Activated T-cell treated with anti-CD3 and anti-CD28 coated beads, Interleukin-2, amount 50 U/mL, for 4 hours (primary cell): ENCODE data around the gene AHCYL1. TPM values are rescaled to one million over a fixed set of nuclear protein-coding genes. Genes with fewer than 3 reads are reported as not detected.
"Not testable (repeated sequence)": the region's sequence is repeated elsewhere in the genome, so short reads cannot be mapped to it uniquely, and the experiment has no call there.

Experiments used
- ATAC-seq, 2 donors: fragments of 200-7000 bp; cut with Tn5 transposase; one replicate each; pipeline ENCODE4 v1.10.0; 2021
- DNase-seq: peaks from one replicate; pipeline ENCODE4 v3.0.0-alpha.2; 2020
- H3K27me3 Mint-ChIP-seq: one replicate; pipeline ENCODE4 v1.8.0; 2021; ENCODE audit warnings: low read depth, mixed read lengths
- H3K36me3 Mint-ChIP-seq: one replicate; pipeline ENCODE4 v1.8.0; 2022; ENCODE audit warnings: mixed read lengths; ENCODE audit not compliant: insufficient read depth
- H3K4me1 Mint-ChIP-seq: one replicate; pipeline ENCODE4 v1.8.0; 2021; ENCODE audit warnings: low read depth, mixed read lengths
- H3K4me3 Mint-ChIP-seq: one replicate; pipeline ENCODE4 v1.8.0; 2021; ENCODE audit warnings: mild to moderate bottlenecking, moderate library complexity, mixed read lengths
- H3K9me3 Mint-ChIP-seq: one replicate; pipeline ENCODE4 v1.8.0; 2021; ENCODE audit warnings: mixed read lengths
- total RNA-seq, 3 donors: library from RNA; stranded (reverse); gene quantifications; one replicate each; pipeline ENCODE4 v1.2.1, GENCODE V29; 2021

AHCYL1 gene
- 10 to 100 TPM; 45.4 to 48.3 (median 48.2) TPM for total RNA-seq

DNA sequence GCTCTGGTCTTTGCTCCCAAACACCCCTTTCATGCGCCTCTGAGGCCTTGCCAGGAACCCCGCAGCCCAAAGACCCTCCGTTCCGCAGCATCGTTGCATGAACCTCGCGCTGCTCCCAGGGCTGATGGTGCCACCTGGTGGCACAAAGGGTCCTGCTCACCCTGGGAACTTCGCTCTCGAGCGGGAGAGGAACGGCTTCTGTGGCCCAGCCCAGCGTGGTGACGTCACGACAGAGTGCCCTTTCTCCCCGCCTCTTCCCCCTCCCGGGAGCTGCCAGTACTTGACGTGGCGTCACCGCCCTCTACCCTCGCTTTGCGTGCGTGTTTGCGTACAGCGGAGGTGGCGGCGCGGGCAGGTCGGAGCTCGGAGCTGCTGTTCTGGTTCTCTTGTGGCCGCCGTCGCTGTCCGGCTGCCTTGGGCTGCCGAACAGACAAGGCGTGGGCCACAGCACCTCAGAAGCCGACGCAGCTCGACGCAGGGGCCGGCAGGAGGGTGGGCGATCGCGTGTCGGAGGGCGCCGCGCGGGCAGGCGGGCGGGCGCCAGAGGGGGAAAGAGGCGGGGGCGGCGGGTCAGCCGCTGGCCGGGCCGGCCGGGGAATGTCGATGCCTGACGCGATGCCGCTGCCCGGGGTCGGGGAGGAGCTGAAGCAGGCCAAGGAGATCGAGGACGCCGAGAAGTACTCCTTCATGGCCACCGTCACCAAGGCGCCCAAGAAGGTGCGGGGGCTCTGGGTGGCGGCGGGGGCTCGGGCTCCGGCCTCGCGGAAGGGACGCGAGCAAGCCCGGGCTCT is at the start of gene AHCYL1:
TSS of gene AHCYL1 (plus strand) at position 310 of the 791 bp plus-strand sequence. CDS start at position 598, 288 bp downstream.
- ATAC-seq (peak; percentile 97 to 98), DNase-seq (peak; percentile 99)
- peaks cover 8% of the 10 kb centered on the region for H3K36me3 Mint-ChIP-seq
- H3K4me3 Mint-ChIP-seq: peak within 1 kb of the TSS; percentile 99
- H3K27me3 Mint-ChIP-seq: no peaks in the 10 kb centered on the region
- H3K4me1 Mint-ChIP-seq: peaks cover 32% of the 10 kb centered on the region
- H3K9me3 Mint-ChIP-seq: no peaks in the 10 kb centered on the region

DNA sequence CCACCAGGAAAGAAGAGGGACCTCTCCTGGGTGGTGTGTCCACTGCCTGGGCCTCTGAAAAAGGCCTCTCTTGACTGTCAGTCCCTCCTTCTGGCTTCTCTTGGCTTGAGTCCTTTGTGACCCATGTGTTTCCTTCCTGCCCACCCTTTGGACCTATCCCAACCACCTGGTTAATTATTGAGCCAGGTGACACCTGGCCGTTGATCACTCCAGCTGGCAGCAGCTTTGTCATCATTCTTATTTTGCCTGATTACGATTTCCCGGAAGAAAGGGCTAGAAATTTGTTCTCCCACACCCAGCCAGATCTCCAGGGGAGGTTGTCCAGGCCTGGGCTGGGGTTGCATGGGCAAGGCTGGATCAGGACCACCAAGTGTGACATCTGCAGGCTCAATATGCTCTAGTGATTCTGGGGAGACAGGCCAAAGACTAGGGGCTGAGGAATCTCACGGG is 49.1 kb upstream of the AHCYL1 start:
- Mint-ChIP-seq H3K4me1 (peaks cover 5% of the 10 kb centered on the region), H3K36me3 (peaks cover 2% of the 10 kb centered on the region), H3K27me3 (no peaks in the 10 kb centered on the region), H3K9me3 (peaks cover 16% of the 10 kb centered on the region), H3K4me3 (no peak overlapping the region)
- DNase-seq (no peak), ATAC-seq (no peak)

DNA sequence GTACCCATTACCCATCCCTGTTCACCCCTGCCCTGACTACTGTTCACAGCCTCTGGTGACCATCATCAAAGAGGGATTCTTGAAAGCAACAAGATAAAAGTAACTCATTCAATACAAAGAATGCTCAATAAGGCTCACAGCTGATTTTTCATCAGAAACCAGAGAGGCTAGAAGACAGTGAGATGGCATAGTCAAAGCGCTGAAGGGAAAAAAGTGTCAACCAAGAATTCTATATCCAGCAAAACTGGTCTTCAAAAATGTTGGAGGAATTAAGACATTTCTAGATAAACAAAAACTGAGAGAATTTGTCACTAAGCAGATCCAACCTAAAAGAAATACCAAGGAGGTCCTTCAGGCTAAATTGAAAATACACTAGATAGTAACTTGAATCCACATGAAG is 46.8 kb upstream of the AHCYL1 start:
- peaks cover 5% of the 10 kb centered on the region for H3K4me1 Mint-ChIP-seq
- DNase-seq: no peak
- ATAC-seq: no peak
- peaks cover 2% of the 10 kb centered on the region for H3K36me3 Mint-ChIP-seq
- no peaks in the 10 kb centered on the region for H3K27me3 Mint-ChIP-seq
- H3K4me3 Mint-ChIP-seq: no peak overlapping the region
- H3K9me3 Mint-ChIP-seq: peaks cover 16% of the 10 kb centered on the region

DNA sequence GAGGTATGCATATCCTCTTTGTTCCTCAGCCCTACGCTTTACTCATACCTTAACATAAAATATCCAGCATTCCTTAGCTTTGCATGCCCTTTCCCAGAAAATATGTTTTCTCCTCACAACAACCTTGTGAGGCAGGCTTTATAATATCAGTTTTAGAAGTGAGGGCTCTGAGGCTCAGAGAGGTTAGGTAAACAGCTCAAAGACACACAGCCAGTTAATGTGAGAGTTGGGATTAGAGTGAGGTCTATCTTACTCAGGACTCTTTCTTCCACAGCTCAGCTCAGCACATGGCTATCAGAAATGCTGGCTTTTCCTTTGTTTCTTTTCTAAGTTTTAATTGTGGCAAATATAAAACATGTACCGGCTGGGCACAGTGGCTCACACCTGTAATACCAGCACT is 46.0 kb upstream of the AHCYL1 start:
- Mint-ChIP-seq H3K36me3 (peaks cover 2% of the 10 kb centered on the region), H3K27me3 (no peaks in the 10 kb centered on the region), H3K4me1 (peaks cover 5% of the 10 kb centered on the region), H3K9me3 (peaks cover 16% of the 10 kb centered on the region), H3K4me3 (no peak overlapping the region)
- no peak for ATAC-seq
- DNase-seq: no peak

DNA sequence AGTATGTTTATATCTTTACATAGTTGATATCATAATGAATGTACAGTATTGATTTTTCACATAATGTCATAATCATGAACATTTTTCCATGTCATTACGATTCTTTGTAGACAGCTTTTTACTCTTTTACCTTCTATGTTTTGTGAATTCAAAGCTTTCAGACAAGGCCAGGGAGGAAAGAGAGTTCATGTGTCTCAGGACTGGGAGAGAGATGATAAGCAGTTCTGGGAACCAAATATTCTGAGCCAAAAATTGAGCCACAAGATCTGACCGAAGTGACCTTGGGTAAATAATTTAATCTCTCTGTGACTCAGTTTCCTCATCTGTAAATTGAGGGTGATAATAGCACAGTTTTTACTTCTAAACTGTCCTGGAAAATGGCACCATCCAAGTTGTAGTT is 42.1 kb upstream of the AHCYL1 start:
- H3K4me3 Mint-ChIP-seq: no peak overlapping the region
- H3K36me3 Mint-ChIP-seq: no peaks in the 10 kb centered on the region
- DNase-seq (no peak), ATAC-seq (no peak)
- H3K27me3 Mint-ChIP-seq: no peaks in the 10 kb centered on the region
- H3K9me3 Mint-ChIP-seq: peaks cover 12% of the 10 kb centered on the region
- H3K4me1 Mint-ChIP-seq: peaks cover 4% of the 10 kb centered on the region

DNA sequence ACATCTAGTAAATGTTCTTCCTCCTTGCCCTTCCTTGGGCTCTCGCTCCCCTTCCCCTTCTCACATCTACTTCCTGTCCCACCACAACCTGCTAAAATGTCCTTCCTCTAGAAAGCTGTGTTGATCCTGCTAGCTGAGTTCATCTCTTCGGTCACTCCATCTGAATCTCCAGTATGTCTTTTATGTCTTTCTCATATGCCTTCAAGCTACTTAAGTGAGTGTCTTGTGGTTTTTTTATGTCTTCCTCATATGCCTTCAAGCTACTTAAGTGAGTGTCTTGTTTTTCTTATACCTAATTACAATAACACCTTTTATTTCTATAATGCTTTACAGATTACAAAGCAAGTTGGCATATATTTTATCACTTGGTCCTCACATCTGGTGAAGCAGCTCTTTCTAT is 40.0 kb upstream of the AHCYL1 start:
- no peak for ATAC-seq
- no peak for DNase-seq
- peaks cover 1% of the 10 kb centered on the region for H3K9me3 Mint-ChIP-seq
- H3K4me1 Mint-ChIP-seq: peaks cover 4% of the 10 kb centered on the region
- H3K4me3 Mint-ChIP-seq: no peak overlapping the region
- no peaks in the 10 kb centered on the region for H3K27me3 Mint-ChIP-seq
- H3K36me3 Mint-ChIP-seq: no peaks in the 10 kb centered on the region

DNA sequence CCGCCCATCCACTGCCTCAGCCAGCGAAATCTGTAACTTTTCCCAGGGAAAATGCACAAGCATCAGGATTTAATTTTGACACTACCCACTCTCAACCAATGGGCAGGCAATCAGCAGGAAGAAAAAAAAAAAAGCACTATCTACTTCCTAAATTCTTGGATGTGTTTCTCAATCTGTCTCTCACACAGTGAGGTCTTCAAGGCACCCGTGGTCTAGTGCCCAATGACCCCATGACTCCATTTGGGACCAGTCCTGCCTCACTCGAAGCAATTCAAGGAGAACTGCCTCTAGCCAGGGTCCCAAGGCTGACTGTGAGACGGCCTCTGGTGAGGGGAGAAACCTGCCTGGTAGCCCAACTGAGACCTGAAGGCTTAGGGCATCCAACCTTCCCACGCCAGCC is 38.1 kb upstream of the AHCYL1 start:
- H3K36me3 Mint-ChIP-seq: no peaks in the 10 kb centered on the region

DNA sequence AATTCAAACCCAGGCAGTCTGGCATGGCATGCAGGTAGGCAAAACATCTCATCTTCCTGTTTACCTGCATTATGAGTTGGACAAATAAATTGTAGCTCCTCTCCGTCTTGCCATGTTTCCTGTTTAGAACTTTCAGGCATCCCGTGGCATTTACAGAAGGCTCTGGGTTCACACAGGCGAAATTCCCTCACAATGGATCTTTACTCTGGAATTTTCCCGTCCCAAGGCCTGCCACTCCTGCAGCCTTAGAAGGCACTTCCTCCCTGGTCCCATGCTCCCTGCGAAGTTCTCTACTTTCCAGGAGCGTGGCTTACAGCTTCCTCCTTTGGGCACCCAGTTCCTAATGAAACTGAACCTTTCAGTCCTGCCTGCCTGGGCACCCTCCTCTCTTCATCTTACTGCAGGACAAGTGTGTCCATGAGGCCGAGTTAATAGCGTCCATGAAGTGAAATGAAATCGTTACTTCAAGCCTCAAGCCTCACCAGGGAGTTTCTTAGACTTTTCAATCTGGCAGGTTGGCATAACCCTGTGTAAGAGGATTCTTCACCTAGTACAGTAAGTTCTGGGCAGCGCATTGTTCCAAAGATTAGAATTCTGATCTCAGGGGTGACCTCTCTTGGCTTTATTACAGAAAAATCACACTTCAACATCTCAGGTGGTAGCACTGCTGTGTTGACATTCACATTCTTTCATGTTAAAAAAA is 36.8 kb upstream of the AHCYL1 start:
- H3K4me1 Mint-ChIP-seq: peaks cover 4% of the 10 kb centered on the region
- ATAC-seq: no peak
- H3K4me3 Mint-ChIP-seq: no peak overlapping the region

More for the DNA sequence above, 38.1 kb upstream of the AHCYL1 start:
- Mint-ChIP-seq H3K27me3 (no peaks in the 10 kb centered on the region), H3K4me3 (no peak overlapping the region), H3K9me3 (no peaks in the 10 kb centered on the region), H3K4me1 (peaks cover 4% of the 10 kb centered on the region)
- DNase-seq (no peak), ATAC-seq (no peak)

DNA sequence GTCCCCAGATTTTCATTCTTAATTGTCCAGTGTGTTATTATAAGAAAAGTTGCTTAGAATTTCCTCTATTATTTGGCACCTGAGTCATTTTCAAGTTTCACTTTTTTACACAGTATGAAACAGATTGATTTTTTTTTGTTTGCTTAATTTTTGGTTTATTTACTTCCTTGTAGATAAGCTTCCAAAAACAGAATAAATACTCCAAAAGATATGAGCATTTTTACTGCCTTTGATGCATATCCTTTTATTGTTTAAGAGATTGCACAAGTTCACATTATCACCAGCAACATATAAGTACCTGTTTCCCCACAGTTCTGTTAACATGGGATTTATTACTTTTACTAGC is 36.3 kb upstream of the AHCYL1 start:
- peaks cover 4% of the 10 kb centered on the region for H3K4me1 Mint-ChIP-seq
- H3K4me3 Mint-ChIP-seq: no peak overlapping the region
- H3K27me3 Mint-ChIP-seq: no peaks in the 10 kb centered on the region
- ATAC-seq (no peak), DNase-seq (no peak)
- H3K9me3 Mint-ChIP-seq: no peaks in the 10 kb centered on the region
- H3K36me3 Mint-ChIP-seq: no peaks in the 10 kb centered on the region

More for the DNA sequence above, 36.8 kb upstream of the AHCYL1 start:
- no peak for DNase-seq
- Mint-ChIP-seq H3K9me3 (no peaks in the 10 kb centered on the region), H3K36me3 (no peaks in the 10 kb centered on the region), H3K27me3 (no peaks in the 10 kb centered on the region)

DNA sequence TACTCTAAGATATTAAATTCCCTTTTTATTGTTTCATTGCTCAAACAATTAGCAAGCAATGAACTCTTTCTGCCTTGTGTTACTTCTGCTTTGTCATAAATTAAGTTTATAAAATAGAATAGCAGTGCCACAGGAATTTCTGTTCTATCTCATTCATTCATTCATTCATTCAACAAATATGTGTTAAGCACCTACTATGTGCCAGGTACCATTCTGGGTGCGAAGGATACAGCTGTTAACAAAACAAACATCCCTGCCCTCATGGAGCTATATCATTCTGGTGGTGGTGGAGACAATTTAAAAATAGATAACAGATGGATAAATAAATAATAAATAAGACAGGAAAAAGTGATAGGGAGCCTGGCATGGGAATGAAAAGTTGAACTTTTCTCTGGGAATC is 34.5 kb upstream of the AHCYL1 start:
- no peaks in the 10 kb centered on the region for H3K9me3 Mint-ChIP-seq
- DNase-seq (no peak), ATAC-seq (no peak)
- H3K36me3 Mint-ChIP-seq: no peaks in the 10 kb centered on the region
- H3K27me3 Mint-ChIP-seq: no peaks in the 10 kb centered on the region
- H3K4me1 Mint-ChIP-seq: no peaks in the 10 kb centered on the region
- H3K4me3 Mint-ChIP-seq: no peak overlapping the region

DNA sequence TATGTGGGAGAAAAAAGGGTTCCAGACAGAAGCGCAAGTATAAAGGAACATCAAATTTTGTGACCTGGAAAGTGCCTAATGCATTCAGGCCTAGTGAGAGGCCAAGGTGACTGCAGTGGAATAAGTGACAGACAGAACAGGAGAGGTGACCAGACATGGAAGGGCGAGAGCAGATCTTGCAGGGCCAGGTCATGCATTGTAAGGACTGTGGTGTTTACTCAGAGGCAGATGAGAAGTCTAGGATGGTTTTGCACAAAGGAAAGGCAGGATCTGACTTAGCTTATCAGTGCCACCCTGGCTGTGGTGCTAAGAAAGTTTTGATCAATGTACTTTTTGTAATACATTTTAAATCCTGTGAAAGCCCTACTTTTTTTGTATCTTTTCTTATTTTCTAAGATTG is 34.1 kb upstream of the AHCYL1 start:
- Mint-ChIP-seq H3K27me3 (no peaks in the 10 kb centered on the region), H3K36me3 (no peaks in the 10 kb centered on the region), H3K4me3 (no peak overlapping the region), H3K9me3 (no peaks in the 10 kb centered on the region), H3K4me1 (no peaks in the 10 kb centered on the region)
- no peak for ATAC-seq
- DNase-seq: no peak

DNA sequence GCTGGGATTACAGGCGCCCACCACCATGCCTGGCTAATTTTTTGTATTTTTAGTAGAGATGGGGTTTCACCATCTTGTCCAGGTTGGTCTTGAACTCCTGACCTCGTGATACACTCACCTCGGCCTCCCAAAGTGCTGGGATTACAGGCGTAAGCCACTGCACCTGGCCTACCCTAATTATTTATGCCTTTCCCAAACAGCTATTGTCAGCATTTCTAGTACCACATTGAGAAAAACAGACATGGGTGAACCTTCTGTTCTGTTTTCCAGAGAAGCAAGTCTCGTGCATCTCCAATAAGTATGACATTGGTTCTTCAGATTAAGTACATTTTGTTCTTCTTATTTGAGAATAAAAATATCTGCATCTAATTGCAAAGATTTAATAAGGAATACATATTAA is 33.1 kb upstream of the AHCYL1 start:
- H3K4me1 Mint-ChIP-seq, H3K36me3 Mint-ChIP-seq, ATAC-seq, H3K9me3 Mint-ChIP-seq, H3K27me3 Mint-ChIP-seq, H3K4me3 Mint-ChIP-seq, DNase-seq: not testable (repeated sequence)

DNA sequence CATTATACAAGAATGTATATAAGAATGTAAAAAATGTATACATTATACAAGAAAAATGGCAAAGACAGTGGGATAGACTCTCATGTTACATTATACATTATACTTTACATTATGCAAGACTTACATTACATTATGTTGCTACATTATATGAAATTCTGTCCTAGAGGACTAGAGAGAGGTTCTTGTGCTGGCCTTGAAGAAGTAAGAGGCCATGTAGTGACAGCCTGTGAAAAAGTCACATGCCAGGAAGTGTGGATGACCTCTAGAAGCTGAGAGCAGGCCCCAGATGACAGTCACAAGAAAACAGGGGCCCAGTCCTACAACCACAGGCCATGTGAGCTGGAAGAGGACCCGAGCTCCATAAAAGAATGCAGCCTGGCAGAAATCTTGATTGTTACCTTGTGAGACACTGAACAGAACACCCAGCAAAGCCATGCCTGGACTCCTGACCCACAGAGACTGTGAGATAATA is 30.5 kb upstream of the AHCYL1 start:
- Mint-ChIP-seq H3K4me1 (no peaks in the 10 kb centered on the region), H3K9me3 (no peaks in the 10 kb centered on the region), H3K36me3 (no peaks in the 10 kb centered on the region), H3K27me3 (peaks cover 6% of the 10 kb centered on the region), H3K4me3 (no peak overlapping the region)
- no peak for DNase-seq
- ATAC-seq: no peak

DNA sequence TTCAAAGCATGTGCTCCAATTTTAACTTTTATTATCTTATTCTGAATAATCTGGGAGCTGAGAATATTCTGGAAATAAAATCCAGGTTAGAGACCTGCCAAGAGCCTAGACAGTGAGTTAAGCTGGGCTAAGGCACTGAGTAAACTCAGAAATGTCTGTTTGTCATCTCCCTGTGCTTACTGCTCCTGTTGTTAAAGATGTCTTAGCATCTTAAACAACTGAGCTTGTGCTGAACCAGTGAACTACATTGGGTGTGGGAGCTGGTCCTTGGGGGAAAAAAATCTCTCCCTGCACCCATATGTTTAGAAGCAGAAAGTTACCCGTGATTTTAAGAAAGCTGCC is 25.0 kb upstream of the AHCYL1 start:
- H3K4me1 Mint-ChIP-seq: no peaks in the 10 kb centered on the region
- no peaks in the 10 kb centered on the region for H3K9me3 Mint-ChIP-seq
- H3K36me3 Mint-ChIP-seq: no peaks in the 10 kb centered on the region
- no peak for DNase-seq
- no peak for ATAC-seq
- no peak overlapping the region for H3K4me3 Mint-ChIP-seq
- H3K27me3 Mint-ChIP-seq: peaks cover 6% of the 10 kb centered on the region
